ENCODE measurements around the gene GJB2. TPM values are rescaled to one million over a fixed set of nuclear protein-coding genes. Genes with fewer than 3 reads are reported as not detected.

The GJB2 gene
- total and polyA plus RNA-seq, 2 experiments from 2014 or later, result 10.3 to 11.1 TPM

- Histone ChIP-seq H2AFZ (peak overlapping the region; percentile 96), H3K27ac (no peak overlapping the region), H3K4me2 (peak overlapping the region; percentile 98), H3K9me3 (ENCODE audit: low read depth) (no peaks in the 10 kb centered on the region), H3K4me1 (ENCODE audit: insufficient read depth) (peaks cover 13% of the 10 kb centered on the region), H3K9me2 (replicated peaks; ENCODE audit: insufficient read depth) (no peaks in the 10 kb centered on the region), H3K4me3 (peak overlapping the region; percentile 46), H3K36me3 (replicated peaks; ENCODE audit: insufficient read depth, low read depth) (no peaks in the 10 kb centered on the region), H3K27me3 (peaks cover 54% of the 10 kb centered on the region), H3K79me2 (no peaks in the 10 kb centered on the region), H4K20me1 (ENCODE audit: insufficient read depth, poor library complexity, severe bottlenecking) (no peaks in the 10 kb centered on the region)
- under 1% methylated on average over 37 of the region's 73 CpGs for WGBS (ENCODE audit: low lambda C conversion rate, missing lambda C conversion rate)
- no peak for TF ChIP-seq CTCF (IDR thresholded peaks at IDR 0.05; ENCODE audit: poor library complexity)
- no peak for TF ChIP-seq EZH2phosphoT487 (IDR thresholded peaks at IDR 0.05; ENCODE audit: low read depth, severe bottlenecking, unreplicated experiment)
- peak; percentile 44 for TF ChIP-seq EZH2 (IDR thresholded peaks at IDR 0.05; ENCODE audit: borderline replicate concordance)
- DNase-seq (ENCODE audit: low spot score), result peak; percentile 58
Observed at GRCh38 chr13:20192158-20192835, 441 bp downstream of the GJB2 start.

DNA sequence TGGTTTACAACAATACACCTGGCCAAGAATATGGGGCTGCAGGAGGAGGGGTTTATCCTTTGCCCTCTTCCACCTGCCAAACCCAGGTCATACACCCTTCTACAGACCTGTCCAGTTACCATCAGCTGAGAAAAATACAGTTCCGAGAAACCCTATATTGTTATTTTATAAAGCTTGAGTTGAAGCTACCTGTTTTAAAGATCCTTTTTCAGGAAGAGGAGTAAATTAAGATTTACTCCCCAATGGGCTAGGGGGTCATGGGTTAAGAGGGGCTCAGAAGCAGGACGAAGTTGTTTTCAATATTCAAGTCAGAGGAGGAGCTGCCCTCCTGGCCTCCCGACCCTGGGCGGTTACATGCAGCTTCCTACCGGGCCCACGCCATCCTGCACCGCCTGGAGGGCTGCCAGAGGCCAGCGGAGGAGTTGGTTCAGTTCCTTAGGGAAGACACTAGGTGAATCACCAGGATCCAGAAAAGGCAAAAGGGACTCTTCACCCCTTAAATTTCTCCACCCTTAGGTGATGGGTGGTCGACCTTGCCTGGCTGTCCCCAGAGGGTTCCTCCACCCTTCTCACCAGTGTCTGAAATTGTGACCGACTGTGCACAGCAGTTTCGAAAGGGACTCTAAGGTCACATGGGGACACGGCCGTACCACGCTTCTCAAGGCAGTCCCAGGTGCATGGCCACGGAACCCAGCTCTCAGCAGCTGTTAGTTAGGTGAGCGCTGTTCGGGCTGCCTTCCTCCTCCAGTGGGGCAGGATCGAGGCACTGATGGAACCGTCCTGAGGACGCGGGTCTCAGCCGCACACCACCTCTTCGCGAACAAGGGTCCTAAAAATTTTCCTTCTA, 1.2 kb downstream of the GJB2 start:
- Histone ChIP-seq H3K27ac (no peak overlapping the region), H4K20me1 (ENCODE audit: insufficient read depth, poor library complexity, severe bottlenecking) (no peaks in the 10 kb centered on the region), H3K9me3 (ENCODE audit: low read depth) (no peaks in the 10 kb centered on the region), H2AFZ (peak overlapping the region; percentile 96), H3K4me2 (peak overlapping the region; percentile 98), H3K27me3 (peaks cover 48% of the 10 kb centered on the region), H3K79me2 (no peaks in the 10 kb centered on the region), H3K9me2 (replicated peaks; ENCODE audit: insufficient read depth) (no peaks in the 10 kb centered on the region), H3K36me3 (replicated peaks; ENCODE audit: insufficient read depth, low read depth) (no peaks in the 10 kb centered on the region), H3K4me1 (ENCODE audit: insufficient read depth) (peaks cover 13% of the 10 kb centered on the region), H3K4me3 (peak overlapping the region; percentile 46)
- TF ChIP-seq CTCF (IDR thresholded peaks at IDR 0.05; ENCODE audit: poor library complexity), result no peak
- no peak for TF ChIP-seq EZH2phosphoT487 (IDR thresholded peaks at IDR 0.05; ENCODE audit: low read depth, severe bottlenecking, unreplicated experiment)
- no peak for TF ChIP-seq EZH2 (IDR thresholded peaks at IDR 0.05; ENCODE audit: borderline replicate concordance)
- no peak for DNase-seq (ENCODE audit: low spot score)
- 44% methylated on average over 24 of the region's 24 CpGs for WGBS (ENCODE audit: low lambda C conversion rate, missing lambda C conversion rate)

DNA sequence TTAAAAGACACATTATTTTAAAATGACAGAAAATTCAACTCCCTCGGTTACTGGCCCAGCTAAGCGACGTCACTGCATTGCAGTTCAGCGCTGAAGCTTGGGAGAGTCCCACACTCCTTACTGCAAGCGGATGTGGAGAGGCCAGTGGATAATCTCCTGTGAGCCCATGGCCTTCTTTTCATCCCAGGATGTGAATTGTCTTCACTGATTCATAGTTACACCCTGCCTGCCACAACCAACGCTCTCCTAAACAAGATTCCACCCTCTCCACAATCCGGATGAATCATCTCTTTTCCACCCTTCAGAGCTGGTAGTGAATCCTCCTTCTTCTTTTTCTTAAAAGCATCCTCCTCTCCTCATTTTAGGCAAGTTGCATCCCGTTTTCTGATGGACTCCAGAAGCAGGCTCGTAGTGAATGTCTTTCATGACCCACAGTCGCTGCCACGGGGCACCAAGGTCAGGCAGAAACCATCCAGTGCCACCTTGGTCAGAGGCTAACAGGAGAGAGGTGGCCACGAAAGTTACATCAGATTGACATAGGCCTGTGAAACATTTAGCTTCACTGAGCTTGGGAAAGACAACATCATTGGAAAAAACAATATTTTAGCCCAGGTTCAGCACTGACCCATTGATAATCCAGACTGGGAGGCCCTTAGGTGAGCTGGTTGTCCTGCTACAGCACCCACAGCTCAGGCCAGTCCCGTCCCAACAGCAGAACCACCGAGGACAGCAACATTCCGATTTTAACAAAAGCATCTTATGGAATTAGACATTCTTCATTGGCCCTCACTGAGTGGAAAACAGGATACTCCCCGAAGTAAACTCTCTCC, 2.0 kb downstream of the GJB2 start:
- H3K36me3 ChIP-seq (replicated peaks; ENCODE audit: insufficient read depth, low read depth), result no peaks in the 10 kb centered on the region
- TF ChIP-seq EZH2phosphoT487 (IDR thresholded peaks at IDR 0.05; ENCODE audit: low read depth, severe bottlenecking, unreplicated experiment), result no peak
- H3K27me3 ChIP-seq, result peaks cover 40% of the 10 kb centered on the region
- H4K20me1 ChIP-seq (ENCODE audit: insufficient read depth, poor library complexity, severe bottlenecking), result no peaks in the 10 kb centered on the region
- no peak overlapping the region for H3K27ac ChIP-seq
- H3K9me2 ChIP-seq (replicated peaks; ENCODE audit: insufficient read depth), result no peaks in the 10 kb centered on the region
- peak overlapping the region; percentile 98 for H3K4me2 ChIP-seq
- no peak for DNase-seq (ENCODE audit: low spot score)
- peaks cover 13% of the 10 kb centered on the region for H3K4me1 ChIP-seq (ENCODE audit: insufficient read depth)
- no peak overlapping the region for H3K4me3 ChIP-seq
- 89% methylated on average over 16 of the region's 16 CpGs for WGBS (ENCODE audit: low lambda C conversion rate, missing lambda C conversion rate)
- no peaks in the 10 kb centered on the region for H3K9me3 ChIP-seq (ENCODE audit: low read depth)
- H3K79me2 ChIP-seq, result no peaks in the 10 kb centered on the region
- H2AFZ ChIP-seq, result no peak overlapping the region

All from hepatocyte (in vitro differentiated cells).